HepG2 (cell line): ENCODE measurements around the gene HIC1. TPM values are rescaled to one million over a fixed set of nuclear protein-coding genes. Genes with fewer than 3 reads are reported as not detected.

Experiments
- CBX5 ChIP-seq: sonication (generic); formaldehyde crosslinking; IDR thresholded peaks from 2 replicates; pipeline ENCODE4 v1.4.0; 2020; ENCODE audit warnings: missing genetic modification reagents, borderline replicate concordance
- HNRNPK ChIP-seq: fragments of 200-400 bp; formaldehyde crosslinking; IDR thresholded peaks from 2 replicates; pipeline ENCODE4 v1.6.1; 2018; ENCODE audit warnings: low read length, low read depth, moderate library complexity, mild to moderate bottlenecking; ENCODE audit not compliant: poor library complexity, severe bottlenecking
- NCOA5 ChIP-seq: sonication (generic); formaldehyde crosslinking; IDR thresholded peaks from 2 replicates; pipeline ENCODE4 v1.4.0; 2020; ENCODE audit warnings: missing genetic modification reagents
- NFRKB ChIP-seq: fragments of 450-650 bp; IDR thresholded peaks from 2 replicates; pipeline ENCODE4 v1.6.1; 2017
- SMARCC2 ChIP-seq: fragments of 450-650 bp; IDR thresholded peaks from 2 replicates; pipeline ENCODE4 v1.6.1; 2017; ENCODE audit warnings: antibody characterized with exemption, mild to moderate bottlenecking
- SMARCE1 ChIP-seq: fragments of 450-650 bp; IDR thresholded peaks from 2 replicates; pipeline ENCODE4 v1.6.1; 2017; ENCODE audit warnings: borderline replicate concordance
- ZFP37 ChIP-seq: sonication (generic); formaldehyde crosslinking; IDR thresholded peaks from 2 replicates; pipeline ENCODE4 v1.4.0; 2020; ENCODE audit warnings: missing genetic modification reagents, borderline replicate concordance
- ZNF101 ChIP-seq: sonication (generic); formaldehyde crosslinking; IDR thresholded peaks from 2 replicates; pipeline ENCODE4 v1.4.0; 2020; ENCODE audit warnings: mild to moderate bottlenecking, low read depth, missing genetic modification reagents, borderline replicate concordance
- ZNF160 ChIP-seq: sonication (generic); formaldehyde crosslinking; IDR thresholded peaks from 2 replicates; pipeline ENCODE4 v1.8.0; 2022; ENCODE audit warnings: mild to moderate bottlenecking, inconsistent platforms, missing genetic modification reagents
- ZZZ3 ChIP-seq: sonication (generic); formaldehyde crosslinking; IDR thresholded peaks from 2 replicates; pipeline ENCODE4 v1.4.0; 2020; ENCODE audit warnings: missing genetic modification reagents, mild to moderate bottlenecking, borderline replicate concordance
- polyA plus RNA-seq, 8 experiments: library from polyadenylated mRNA; depleted of rRNA in 3 of 8; stranded (reverse) in 7 of 8; unstranded in 1 of 8; fragments of >200 nt; fragmentation: Illumina TruSeq in 4 of 8; extraction: Trizol in 4 of 8; gene quantifications; 2 replicates each; pipeline versions ENCODE4 v1.2.1 to v1.2.3, GENCODE V29; 2011 to 2016; ENCODE audit warnings: low read depth in 4 of 8, missing spikeins in 1 of 8, mixed read lengths in 1 of 8; ENCODE audit not compliant: insufficient read depth in 1 of 8
- total RNA-seq, 5 experiments: library from RNA; depleted of rRNA; stranded (reverse); fragments of >200 nt; fragmentation: Illumina TruSeq; extraction: Trizol; gene quantifications; 2 replicates each; pipeline ENCODE4 v1.2.3, GENCODE V29; 2016; ENCODE audit warnings: low read depth in 1 of 5
- TF ChIP-seq, protein P1 (sequence below): sonication (generic); formaldehyde crosslinking; IDR thresholded peaks from 2 replicates; pipeline ENCODE4 v1.4.0; 2020; ENCODE audit warnings: low read depth, mild to moderate bottlenecking, missing genetic modification reagents
- TF ChIP-seq, protein P2 (sequence below): sonication (generic); formaldehyde crosslinking; IDR thresholded peaks from 2 replicates; pipeline ENCODE4 v1.8.0; 2022; ENCODE audit warnings: low read depth, missing genetic modification reagents
- TF ChIP-seq, protein P3 (sequence below): sonication (generic); formaldehyde crosslinking; IDR thresholded peaks from 2 replicates; pipeline ENCODE4 v1.9.0; 2022; ENCODE audit warnings: missing genetic modification reagents, mild to moderate bottlenecking, borderline replicate concordance
- TF ChIP-seq, protein P4 (sequence below), 2 experiments: fragments of 450-650 bp in 1 of 2; sonication (generic) in 1 of 2; formaldehyde crosslinking in 1 of 2; IDR thresholded peaks; 2 replicates each; pipeline versions ENCODE4 v1.6.1 to v1.8.0; 2016 to 2022; ENCODE audit warnings: antibody characterized with exemption in 1 of 2, mild to moderate bottlenecking in 1 of 2, missing genetic modification reagents in 1 of 2

HIC1 gene
- total and polyA plus RNA-seq, 2 of the 13 experiments (the other 11 are each of a cell fraction or from before 2014, with no cell fraction given) = 0.04 to 0.31 TPM

DNA sequence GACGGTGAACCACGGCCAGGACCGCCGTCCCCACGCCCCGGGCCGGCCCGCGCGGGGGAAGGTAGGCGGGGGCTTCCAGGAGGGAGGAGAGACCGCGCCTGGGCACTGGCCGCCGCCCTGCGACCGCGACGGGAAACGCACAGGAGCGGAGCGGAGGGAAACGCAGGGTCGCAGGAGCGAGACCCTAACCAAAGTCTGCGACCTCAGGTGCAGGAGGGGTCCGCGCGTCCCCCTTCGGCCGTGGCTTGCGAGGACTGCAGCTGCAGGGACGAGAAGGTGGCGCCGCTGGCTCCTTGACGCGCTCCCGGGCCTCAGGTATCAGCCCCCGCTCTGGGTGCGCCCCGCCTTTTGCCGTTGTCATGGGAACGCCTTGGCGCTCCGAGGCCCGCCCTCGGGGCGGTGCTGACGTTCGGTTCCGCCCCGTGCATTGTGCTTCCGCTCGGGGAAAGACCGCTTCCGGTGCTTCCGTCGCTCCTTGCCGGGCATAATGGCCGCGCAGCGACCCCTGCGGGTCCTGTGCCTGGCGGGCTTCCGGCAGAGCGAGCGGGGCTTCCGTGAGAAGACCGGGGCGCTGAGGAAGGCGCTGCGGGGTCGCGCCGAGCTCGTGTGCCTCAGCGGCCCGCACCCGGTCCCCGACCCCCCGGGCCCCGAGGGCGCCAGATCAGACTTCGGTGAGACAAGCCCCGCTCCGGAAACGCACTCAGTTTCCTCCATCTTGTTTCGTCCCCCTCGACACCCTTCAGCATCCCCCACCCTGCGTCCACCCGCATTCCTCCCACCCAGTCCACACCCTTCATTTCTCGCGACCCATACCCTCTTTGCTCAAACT, 13.1 kb upstream of the HIC1 start, which contains the start of gene OVCA2 (continued):
- peak; percentile 72 for TF ChIP-seq HNRNPK
- TF ChIP-seq NFRKB = no peak
- TF ChIP-seq, protein P1, sequence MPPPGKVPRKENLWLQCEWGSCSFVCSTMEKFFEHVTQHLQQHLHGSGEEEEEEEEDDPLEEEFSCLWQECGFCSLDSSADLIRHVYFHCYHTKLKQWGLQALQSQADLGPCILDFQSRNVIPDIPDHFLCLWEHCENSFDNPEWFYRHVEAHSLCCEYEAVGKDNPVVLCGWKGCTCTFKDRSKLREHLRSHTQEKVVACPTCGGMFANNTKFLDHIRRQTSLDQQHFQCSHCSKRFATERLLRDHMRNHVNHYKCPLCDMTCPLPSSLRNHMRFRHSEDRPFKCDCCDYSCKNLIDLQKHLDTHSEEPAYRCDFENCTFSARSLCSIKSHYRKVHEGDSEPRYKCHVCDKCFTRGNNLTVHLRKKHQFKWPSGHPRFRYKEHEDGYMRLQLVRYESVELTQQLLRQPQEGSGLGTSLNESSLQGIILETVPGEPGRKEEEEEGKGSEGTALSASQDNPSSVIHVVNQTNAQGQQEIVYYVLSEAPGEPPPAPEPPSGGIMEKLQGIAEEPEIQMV (CRISPR knock-in tag) = peak; percentile 45; the same call in 1 of the 2 replicates
- TF ChIP-seq NCOA5 (CRISPR knock-in tag) = no peak
- no peak for TF ChIP-seq SMARCE1
- TF ChIP-seq ZFP37 = no peak
- no peak for TF ChIP-seq ZNF101 (CRISPR knock-in tag)
- TF ChIP-seq, protein P2, sequence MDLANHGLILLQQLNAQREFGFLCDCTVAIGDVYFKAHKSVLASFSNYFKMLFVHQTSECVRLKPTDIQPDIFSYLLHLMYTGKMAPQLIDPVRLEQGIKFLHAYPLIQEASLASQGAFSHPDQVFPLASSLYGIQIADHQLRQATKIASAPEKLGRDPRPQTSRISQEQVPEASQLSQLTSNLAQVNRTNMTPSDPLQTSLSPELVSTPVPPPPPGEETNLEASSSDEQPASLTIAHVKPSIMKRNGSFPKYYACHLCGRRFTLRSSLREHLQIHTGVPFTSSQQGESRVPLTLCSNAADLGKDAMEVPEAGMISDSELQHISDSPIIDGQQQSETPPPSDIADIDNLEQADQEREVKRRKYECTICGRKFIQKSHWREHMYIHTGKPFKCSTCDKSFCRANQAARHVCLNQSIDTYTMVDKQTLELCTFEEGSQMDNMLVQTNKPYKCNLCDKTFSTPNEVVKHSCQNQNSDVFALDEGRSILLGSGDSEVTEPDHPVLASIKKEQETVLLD = peak; percentile 72
- TF ChIP-seq ZZZ3 (CRISPR knock-in tag) = peak; percentile 78; the same call in 1 of the 2 replicates
- TF ChIP-seq, protein P3, sequence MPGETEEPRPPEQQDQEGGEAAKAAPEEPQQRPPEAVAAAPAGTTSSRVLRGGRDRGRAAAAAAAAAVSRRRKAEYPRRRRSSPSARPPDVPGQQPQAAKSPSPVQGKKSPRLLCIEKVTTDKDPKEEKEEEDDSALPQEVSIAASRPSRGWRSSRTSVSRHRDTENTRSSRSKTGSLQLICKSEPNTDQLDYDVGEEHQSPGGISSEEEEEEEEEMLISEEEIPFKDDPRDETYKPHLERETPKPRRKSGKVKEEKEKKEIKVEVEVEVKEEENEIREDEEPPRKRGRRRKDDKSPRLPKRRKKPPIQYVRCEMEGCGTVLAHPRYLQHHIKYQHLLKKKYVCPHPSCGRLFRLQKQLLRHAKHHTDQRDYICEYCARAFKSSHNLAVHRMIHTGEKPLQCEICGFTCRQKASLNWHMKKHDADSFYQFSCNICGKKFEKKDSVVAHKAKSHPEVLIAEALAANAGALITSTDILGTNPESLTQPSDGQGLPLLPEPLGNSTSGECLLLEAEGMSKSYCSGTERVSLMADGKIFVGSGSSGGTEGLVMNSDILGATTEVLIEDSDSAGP (CRISPR knock-in tag) = peak; percentile 57; the same call in 1 of the 2 replicates
- TF ChIP-seq, protein P4, sequence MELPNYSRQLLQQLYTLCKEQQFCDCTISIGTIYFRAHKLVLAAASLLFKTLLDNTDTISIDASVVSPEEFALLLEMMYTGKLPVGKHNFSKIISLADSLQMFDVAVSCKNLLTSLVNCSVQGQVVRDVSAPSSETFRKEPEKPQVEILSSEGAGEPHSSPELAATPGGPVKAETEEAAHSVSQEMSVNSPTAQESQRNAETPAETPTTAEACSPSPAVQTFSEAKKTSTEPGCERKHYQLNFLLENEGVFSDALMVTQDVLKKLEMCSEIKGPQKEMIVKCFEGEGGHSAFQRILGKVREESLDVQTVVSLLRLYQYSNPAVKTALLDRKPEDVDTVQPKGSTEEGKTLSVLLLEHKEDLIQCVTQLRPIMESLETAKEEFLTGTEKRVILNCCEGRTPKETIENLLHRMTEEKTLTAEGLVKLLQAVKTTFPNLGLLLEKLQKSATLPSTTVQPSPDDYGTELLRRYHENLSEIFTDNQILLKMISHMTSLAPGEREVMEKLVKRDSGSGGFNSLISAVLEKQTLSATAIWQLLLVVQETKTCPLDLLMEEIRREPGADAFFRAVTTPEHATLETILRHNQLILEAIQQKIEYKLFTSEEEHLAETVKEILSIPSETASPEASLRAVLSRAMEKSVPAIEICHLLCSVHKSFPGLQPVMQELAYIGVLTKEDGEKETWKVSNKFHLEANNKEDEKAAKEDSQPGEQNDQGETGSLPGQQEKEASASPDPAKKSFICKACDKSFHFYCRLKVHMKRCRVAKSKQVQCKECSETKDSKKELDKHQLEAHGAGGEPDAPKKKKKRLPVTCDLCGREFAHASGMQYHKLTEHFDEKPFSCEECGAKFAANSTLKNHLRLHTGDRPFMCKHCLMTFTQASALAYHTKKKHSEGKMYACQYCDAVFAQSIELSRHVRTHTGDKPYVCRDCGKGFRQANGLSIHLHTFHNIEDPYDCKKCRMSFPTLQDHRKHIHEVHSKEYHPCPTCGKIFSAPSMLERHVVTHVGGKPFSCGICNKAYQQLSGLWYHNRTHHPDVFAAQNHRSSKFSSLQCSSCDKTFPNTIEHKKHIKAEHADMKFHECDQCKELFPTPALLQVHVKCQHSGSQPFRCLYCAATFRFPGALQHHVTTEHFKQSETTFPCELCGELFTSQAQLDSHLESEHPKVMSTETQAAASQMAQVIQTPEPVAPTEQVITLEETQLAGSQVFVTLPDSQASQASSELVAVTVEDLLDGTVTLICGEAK (IDR thresholded peaks at IDR 0.05) = peak; percentile 86
- TF ChIP-seq, protein P4 (CRISPR knock-in tag; IDR thresholded peaks at IDR 0.05) = no peak
- TF ChIP-seq SMARCC2 = no peak
- TF ChIP-seq ZNF160 (CRISPR knock-in tag) = no peak; the same call in 1 of the 2 replicates
- no peak; the same call in 1 of the 2 replicates for TF ChIP-seq CBX5 (CRISPR knock-in tag)
